DMS79 (cell line): Measurements from ENCODE around the gene RPP30.

Experiments used
- DNase-seq: peaks from one replicate; lab custom pipeline; 2025; lab: John Stamatoyannopoulos, UW

The RPP30 gene

DNA sequence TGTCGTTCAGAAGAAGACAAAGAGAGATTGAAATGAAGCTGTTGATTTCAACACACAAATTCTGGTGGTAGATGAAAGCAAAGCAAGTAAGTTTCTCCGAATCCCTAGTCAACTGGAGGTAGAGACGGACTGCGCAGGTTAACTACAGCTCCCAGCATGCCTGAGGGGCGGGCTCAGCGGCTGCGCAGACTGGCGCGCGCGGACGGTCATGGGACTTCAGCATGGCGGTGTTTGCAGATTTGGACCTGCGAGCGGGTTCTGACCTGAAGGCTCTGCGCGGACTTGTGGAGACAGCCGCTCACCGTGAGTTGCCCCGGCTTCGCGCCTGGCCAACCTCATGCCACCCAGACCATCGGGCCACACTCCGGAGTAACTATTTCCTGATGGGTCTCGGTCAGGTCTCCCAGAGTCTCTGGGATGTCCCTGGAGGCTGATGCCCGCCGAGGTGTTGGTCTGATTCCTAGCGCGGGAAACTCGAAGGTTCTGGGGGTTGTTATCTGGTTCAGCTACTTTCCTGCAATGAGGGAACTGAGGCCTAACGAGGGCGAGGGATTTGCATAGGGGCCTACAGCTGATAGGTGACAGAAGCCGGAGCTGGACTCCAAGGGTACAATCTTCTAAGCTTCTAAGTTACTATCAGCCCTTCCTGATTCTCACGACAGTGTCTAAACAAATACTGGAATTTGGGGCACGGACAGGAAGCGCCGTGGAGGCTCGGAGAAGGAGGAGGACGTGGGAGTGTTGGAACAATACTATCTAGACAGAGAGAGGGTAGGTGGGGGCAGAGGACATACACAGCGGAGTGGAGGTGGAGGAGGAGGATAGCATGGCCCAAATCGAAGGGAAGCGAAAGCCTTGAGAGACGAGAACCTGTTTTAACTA lies at the start of gene RPP30:
Gene RPP30, plus strand, starts transcription at position 209 of the 882 bp plus-strand sequence. Its CDS starts 13 bp downstream, at position 222.
- no peak for DNase-seq

DNA sequence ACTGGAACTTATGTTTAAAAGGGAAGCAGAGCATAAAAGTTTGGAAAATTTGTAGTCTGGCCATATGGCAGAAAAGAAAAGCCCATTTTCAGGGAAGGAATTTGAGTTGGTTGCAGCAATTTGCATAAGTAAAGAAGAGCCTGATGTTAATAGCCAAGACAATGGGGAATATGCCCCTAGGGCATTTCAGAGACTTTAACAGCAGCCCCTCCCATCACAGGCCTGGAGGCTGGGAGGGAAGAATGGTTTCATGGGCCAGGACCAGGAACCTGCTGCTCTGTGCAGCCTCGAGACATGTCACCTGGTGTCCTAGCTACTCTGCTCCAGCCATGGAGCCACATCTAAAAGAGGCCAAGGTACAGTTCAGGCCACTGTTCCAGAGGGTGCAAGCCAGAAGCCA lies 49.3 kb upstream of the RPP30 start:
- DNase-seq: no peak

DNA sequence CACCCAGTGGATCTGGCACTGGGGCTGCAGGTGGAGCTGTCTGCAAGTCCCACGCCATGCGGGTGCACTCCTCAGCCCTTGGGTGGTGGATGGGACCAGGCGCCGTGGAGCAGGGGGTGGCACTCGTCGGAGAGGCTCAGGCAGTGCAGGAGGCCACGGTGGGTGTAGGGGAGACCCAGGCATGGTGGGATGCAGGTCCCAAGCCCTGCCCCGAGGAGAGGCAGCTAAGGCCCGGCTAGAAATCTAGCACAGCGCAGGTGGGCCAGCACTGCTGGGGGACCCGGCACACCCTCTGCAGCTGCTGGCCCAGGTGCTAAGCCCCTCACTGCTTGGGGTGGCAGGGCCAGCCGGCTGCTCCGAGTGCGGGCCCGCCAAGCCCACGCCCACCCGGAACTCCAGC lies 39.7 kb upstream of the RPP30 start:
- no peak for DNase-seq

DNA sequence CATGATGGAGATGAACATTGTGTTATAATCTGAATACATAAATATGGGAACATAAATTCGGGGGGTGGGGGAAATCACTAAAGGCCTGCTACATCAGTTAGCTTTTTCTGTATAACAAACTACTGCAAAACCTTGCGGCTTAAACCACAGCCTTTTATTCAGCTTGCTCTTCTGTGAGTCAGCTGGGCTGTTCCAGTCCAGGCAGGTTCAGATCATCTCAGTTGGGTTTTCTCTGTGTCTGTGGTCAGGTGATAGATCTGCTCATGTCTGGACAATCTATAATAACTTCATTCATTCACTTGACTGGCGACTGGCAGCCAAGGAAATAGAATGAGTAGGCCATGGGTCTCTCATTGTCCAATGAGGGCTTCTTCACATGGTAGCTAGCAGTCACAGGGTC lies 37.4 kb upstream of the RPP30 start:
- no peak for DNase-seq

DNA sequence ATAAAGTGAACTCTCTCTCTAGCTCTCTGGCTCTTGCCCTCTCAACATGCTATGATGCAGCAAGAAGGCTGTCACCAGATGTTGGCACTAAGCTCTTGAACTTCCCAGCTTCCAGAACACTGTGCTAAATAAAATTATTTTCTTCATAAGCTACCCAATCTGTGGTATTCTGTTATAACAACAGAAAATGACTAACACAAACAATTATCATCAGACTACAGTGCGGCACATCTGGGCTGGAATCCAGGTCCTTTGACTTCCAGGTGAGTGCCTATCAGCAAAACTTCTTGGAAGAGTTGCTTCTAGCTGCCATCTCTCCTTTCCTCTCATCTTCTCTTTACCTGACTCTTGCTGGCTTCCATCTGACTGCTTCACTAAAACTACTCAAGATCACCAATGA lies 34.3 kb upstream of the RPP30 start:
- no peak for DNase-seq

DNA sequence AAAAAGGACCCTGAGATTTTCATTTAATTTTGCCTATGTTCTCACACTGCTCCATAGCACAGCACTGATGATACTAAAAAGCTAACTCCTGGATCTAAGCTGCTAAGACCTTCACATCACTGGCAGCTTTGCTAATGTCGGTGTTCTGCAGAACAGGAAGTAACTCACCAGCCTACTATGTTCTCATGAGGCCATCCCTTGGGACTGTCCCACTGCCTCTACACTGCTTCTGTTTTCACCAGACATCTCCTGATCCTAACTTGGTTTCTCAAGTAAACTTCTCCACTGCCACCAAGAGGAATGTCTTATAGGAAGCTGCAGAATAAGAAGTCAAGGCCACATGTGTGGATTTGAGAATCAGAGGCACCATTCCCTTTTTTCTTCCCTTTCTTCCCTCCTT lies 29.0 kb upstream of the RPP30 start:
- no peak for DNase-seq

DNA sequence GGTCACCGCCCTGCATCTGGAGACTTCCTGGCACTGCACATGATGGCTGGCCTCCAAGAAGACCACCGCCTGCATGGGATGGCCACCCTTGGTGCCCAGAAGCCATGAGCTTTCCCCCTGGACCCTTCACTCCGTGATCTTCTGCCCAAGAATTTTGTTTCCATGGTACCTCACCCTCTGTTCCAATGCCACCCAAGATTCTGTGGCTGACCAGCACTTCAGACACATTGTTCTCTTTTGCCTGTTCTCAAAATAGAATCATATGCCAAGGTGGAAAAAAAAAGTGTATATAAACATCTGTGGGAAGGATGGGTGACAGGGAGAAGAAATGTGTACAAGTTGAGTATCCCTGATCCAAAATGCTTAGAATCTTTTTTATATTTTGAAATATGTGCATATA lies 26.0 kb upstream of the RPP30 start:
- DNase-seq: no peak

DNA sequence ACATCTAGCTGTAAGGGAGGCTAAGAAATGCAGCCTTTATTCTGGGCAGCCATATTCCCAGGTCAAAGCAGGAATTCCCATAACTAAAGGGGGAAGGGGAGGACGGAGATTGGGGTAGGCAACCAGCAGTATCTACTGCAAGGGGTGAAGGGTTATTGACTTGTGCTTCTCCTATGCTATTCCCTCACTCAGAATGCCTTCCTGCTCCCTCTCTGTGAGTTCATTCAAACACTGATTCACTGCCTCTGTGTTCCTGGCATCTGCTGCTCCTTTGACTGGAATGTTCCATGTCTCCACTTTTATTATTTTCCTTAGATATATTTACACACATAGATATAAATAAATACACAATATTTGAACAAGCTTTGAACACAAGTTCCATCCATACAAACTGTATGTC lies 25.0 kb upstream of the RPP30 start:
- DNase-seq: no peak

DNA sequence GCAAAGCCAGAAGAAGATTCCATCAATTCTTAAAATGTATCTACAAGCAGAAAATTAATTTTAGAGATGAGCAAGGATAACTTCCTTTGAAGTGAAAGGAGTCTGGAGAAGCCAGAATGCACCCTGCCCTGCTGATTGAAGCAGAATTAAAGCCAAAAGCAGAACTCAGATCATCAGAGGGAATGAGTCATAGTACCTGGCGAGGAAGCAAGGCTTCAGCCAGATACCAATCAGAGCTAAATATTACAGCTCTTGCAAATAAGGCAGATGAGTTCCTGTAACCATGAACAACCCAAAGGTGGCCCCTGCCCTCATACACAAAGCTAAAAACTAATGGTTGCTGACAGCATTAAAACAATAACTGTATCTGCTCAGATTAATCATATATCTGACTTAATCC lies 24.3 kb upstream of the RPP30 start:
- DNase-seq: no peak

DNA sequence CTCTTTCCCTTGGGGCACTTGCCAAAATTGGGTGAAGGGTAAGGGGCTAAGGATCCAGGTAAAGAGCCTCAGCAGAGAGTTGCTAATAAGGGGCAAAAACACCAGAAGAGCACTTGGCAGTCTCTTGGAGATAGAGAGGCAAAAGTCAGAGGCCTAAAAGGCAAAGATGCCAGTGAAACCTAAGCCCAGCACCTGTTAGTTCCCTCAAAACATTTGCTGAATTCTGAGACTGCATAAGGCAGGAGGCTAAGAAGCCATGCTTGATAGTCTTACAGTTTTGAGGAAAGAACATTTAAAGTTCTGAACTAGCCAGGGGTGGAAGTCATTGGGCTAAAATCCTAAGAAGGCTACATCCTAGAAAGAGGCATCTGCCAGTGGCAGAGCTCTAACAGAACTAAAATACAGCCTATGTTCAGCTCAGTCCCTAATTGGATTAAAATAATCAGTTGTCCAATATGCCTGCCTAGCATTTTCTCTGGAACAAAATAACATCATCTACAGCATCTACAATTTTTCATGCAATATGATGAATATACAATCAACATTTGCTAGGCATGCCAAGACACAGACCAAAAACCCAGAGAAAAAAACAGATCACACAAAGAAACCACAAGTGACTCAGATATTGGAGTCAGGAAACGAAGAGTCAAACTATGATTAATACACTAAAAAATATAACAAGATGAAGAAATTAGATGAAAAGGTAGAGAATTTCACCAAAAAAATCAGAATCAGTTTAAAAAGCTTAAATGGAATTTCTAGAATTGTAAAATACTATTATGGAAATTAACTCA lies 21.6 kb upstream of the RPP30 start:
- DNase-seq: no peak

DNA sequence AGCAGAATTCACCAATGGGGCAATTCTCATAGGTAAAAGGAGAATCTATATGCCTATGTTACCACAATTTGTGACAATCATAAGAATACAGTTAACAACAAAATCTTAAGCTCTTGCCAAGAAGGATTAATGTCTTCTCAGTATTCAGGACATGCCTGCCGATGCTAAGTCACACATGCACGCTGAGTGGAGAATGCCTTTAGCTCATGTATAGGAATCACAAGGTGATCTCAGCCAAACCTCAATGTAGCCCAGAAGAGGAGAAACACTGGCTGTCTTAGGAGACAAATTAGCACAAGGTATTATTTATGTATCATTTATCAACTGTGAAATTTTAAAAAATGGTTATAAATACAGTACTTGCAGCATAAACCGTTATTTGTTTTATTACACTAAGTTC lies 16.6 kb upstream of the RPP30 start:
- DNase-seq: no peak

DNA sequence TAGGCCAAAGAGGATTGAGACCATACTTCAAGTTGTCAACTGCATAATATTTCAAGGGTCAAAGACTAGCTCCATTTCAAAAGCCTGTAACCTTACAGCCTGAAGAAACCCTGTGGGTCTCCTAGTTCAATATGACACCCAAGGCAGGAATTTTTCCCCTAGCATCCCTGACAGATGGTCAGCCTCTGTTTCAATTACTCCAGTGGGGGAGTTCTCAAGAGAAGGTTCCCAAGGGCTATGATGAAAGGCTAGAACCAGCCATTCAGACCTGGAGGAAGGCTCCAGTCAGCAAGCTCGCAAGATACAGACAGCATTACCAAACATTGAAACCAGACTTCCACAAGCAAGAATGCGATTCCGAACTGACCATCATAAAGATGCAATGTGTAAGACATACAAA lies 15.5 kb upstream of the RPP30 start:
- DNase-seq: no peak

DNA sequence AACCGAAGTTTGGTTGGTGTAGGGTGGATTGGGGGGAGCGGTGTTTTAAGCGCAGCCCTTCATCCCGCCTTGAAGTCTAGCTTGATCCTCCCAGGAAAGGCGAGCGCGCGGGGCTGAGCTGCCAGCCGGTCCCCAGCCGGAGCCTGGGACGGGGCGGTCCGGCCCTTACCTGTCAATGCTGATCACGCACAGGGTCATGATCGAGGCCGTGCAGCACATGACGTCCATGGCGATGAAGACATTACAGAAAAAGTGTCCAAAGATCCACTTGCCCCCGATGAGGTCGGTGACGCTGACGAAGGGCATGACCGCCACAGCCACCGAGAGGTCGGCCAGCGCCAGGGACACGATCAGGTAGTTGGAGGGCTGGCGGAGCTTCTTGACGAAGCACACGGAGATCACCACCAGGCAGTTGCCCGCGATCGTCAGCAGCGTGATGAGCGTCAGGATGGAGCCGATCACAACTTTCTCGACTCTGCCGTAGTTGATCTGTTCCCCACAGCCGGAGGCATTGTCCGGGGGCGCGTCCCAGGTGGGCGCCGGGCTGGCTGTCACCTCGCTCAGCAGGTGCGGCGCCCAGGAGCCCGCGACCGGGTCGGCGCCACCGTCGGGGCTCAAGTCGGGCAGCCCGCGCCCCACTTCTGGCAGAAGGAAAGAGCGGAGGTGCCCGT lies 14.7 kb upstream of the RPP30 start:
- no peak for DNase-seq

DNA sequence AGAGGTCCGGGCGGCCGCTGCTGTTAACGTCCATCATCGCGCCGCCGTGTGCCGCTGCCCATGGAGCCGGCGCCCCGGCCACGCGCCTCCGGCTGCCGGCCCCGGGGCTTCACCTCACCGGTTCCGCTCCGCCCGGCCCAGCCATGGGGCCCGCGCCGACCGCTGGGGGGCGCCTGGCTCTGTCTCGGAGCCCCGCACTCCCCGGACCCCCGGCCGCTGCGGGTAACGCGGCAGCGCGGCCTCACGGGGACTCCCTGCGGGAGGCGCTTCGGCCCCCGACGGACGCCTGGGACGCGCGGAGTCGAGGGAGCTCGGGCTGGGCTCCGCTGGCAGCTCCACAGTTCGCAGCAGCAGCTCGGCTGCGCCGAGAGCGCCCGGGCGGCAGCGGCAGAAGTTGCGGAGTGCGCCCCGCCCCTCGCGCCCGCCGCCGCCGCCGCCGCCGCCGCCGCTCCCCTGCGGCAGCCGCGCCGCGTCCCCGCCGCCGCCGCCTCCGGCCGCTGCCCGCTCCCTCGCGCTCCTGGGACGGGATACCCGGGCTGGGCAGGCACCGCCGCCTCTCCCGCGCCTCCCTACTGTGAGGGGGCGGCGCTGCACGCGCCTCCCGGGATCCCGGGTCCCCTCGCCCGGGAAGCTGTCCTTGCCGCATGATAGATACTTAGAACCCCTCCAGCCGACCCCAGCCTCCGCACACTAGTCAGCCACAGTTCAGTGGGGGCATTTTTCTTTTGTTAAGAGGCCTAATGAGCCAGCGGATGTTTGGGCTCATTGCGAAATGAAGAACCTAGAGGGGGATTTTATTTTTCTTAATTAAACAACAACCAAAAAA lies 13.9 kb upstream of the RPP30 start, which contains the start of gene HTR7:
Gene HTR7, minus strand, starts transcription at position 405 of the 826 bp plus-strand sequence. Its CDS starts 368 bp downstream, at position 37.
- no peak for DNase-seq

DNA sequence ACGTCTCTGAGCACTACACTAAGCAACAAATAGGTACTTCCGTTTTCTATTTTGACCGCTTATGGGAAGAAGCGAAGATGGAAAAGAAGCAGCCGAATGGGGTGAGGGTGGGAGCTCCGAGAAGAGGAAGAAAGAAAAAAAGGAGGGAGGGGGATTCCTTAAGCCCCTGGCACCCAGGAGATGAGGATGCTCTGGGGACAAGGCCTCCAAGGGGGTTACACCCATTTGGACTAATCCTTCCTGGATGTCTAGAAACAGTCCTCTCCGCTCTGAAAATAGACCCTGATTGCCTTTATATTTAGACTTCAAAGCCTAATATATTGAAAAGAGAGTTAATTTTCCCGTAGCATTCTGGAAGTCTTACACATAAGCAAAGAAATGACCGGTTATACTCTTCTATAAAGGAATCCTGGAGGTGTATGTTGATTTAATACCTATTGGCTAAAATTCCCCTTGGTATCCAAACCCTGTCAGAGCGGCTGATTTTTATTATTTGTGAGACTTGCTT lies 13.3 kb upstream of the RPP30 start:
- DNase-seq: no peak

DNA sequence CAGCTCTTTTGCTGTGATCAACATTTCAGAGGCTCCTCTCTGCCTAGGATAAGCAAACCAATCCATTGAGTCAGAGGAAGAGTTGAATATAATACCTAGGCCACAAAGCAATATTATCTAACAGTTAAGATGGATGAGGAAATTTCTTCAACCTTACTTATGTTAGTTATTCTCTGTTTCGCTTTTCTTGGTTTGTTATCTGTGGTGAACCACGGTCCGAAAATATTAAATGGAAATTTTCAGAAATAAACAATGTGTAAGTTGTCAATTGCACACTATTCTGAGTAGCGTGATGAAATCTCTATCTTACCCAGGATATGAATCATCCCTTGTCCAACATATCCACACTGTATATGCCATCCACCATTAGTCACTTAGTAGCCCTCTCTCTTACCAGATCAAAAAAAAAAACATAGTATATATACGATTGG lies 12.4 kb upstream of the RPP30 start:
- DNase-seq: no peak

DNA sequence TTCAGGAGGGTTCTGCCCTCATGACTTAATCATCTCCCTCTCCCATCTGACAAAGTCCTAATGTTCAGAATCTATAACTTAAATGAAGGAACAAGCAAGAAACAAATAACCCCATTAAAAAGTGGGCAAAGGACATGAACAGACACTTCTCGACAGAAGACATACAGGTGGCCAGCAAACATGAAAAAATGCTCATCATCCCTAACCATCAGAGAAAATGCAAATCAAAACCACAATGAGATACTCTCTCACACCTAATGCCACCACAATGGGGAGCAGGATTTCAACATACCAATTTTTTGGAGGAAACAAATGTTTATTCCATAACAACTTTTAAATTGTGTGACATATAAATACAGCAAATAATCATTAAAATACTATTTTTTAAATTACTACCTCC lies 11.0 kb upstream of the RPP30 start:
- DNase-seq: no peak

DNA sequence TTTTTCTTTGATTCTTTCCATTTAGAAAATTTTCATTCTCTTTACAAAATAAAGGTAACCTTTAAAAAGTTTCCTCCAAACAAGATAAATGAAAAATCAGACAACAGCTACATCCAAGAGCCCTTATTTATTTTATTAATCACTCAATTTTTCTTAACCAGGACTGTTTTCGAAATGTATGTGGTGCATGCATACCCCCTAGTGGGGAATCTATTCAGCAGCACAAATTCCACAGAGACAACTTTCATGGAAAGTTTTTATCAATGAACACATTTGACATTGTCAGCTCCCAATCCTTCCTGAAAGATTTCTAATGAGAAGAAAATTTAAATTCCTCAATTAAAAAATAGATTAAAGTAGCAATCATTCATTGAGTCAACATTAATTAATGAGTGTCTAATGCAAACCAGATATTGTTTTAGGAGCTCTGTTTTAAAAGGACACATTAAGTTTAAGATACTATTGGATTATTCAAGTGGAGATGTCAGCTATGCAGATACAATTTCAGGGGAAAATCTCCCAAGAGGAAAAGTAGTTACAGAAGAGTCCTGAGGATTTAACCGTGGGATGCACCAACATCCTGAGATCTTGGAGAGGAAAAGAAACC lies 8.8 kb upstream of the RPP30 start:
- DNase-seq: no peak

DNA sequence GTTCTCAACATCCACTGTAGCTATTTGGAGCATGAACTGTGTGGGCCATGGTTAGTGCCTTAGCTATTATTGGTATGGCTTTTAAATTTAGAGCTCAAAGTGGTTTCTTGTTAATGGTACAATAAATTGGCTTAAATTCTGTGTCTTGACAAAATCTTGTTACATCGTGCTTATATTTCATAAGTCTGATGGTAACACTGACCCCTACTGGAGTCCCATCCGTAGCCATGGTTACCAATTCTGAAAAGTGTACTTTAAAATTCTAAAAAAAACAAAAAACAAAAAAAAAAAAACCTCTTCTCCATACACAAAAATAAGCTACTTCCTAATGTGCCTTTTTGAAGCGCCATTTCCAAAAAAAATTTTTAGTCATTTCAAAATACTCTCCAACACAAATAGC lies 6.4 kb upstream of the RPP30 start:
- no peak for DNase-seq

DNA sequence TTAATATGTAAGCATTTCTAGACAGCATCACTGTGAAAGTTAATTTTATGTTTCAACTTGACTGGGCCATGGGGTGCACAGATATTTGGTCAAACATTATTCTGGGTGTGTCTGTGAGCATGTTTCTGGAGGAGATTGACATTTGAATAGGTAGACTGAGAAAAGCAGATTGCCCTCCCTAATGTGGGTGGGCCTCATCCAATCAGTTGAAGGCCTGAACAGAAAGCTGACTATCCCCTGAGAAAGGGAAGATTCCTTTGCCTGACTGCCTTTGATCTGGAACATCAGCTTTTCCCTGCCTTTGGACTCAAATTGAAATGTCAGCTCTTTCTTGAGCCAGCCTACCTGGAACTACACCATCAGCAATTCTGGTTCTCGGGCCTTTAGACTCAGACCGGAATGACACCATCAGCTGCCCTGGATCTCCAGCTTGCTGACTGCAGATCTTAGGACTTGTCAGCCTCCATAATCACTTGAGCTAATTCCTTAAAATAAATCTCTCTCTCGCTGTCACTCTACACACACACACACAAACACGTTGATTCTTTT lies 5.7 kb upstream of the RPP30 start:
- DNase-seq: no peak

DNA sequence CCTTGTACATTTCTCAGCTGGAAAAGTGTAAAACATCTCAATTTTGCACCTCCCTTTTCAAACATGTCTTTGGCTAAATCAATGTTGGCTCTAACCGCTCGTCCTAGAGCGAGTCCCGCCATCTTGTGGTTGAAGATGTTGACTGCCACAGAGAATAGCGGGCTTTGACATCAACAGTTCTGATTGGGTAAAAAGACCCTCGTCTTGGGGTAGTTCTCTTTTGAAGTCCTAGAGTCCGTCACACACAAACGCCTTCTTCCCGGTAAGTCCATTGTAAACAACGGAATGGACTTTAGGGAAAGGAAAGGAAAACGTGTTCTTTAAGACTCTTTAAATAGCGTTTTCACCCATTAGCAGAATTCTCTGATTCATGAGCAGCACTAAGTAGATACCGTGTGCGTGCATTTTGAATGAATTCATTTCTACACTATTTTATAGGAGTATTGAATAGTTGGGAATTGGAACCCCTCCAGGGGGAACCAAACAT lies 452 bp upstream of the RPP30 start:
- DNase-seq: no peak
